Osteocyte (in vitro differentiated cells): ENCODE measurements around the gene HOTAIR. TPM values are rescaled to one million over a fixed set of nuclear protein-coding genes. Genes with fewer than 3 reads are reported as not detected.

Source experiments
- DNase-seq: peaks from one replicate; pipeline ENCODE4 v3.0.0; 2021; ENCODE audit warnings: mixed read lengths; ENCODE audit not compliant: unreplicated experiment; ENCODE audit errors: extremely low spot score
- H3K27ac Mint-ChIP-seq: one replicate; pipeline ENCODE4 v1.8.0; 2021; ENCODE audit warnings: mild to moderate bottlenecking, mixed read lengths; ENCODE audit not compliant: unreplicated experiment
- H3K27me3 Mint-ChIP-seq: one replicate; pipeline ENCODE4 v1.8.0; 2021; ENCODE audit warnings: mixed read lengths; ENCODE audit not compliant: unreplicated experiment
- H3K36me3 Mint-ChIP-seq: one replicate; pipeline ENCODE4 v1.8.0; 2021; ENCODE audit warnings: mixed read lengths; ENCODE audit not compliant: unreplicated experiment
- H3K4me1 Mint-ChIP-seq: one replicate; pipeline ENCODE4 v1.8.0; 2021; ENCODE audit warnings: mixed read lengths; ENCODE audit not compliant: unreplicated experiment
- H3K4me3 Mint-ChIP-seq: one replicate; pipeline ENCODE4 v1.8.0; 2021; ENCODE audit warnings: mild to moderate bottlenecking, moderate library complexity, mixed read lengths; ENCODE audit not compliant: unreplicated experiment
- H3K9me3 Mint-ChIP-seq: one replicate; pipeline ENCODE4 v1.8.0; 2021; ENCODE audit warnings: mixed read lengths; ENCODE audit not compliant: unreplicated experiment
- CTCF ChIP-seq: fragments of 200-600 bp; sonication (generic); IDR thresholded peaks from 2 replicates; pipeline ENCODE4 v1.5.0; 2021; ENCODE audit warnings: antibody characterized with exemption, mild to moderate bottlenecking, moderate library complexity
- total RNA-seq: library from RNA; stranded (reverse); gene quantifications from 2 replicates; pipeline ENCODE4 v1.2.1, GENCODE V29; 2021

HOTAIR gene
- total RNA-seq, 1 donor from 2014 or later: not detected

GRCh38 chr12:53952871-53953734 is 21.7 kb downstream of the HOTAIR start:
- no peak for TF ChIP-seq CTCF
- DNase-seq: no peak
- no peaks in the 10 kb centered on the region for H3K36me3 Mint-ChIP-seq
- peak overlapping the region; percentile 15 for H3K4me3 Mint-ChIP-seq
- no peaks in the 10 kb centered on the region for H3K9me3 Mint-ChIP-seq
- peaks cover 8% of the 10 kb centered on the region for H3K4me1 Mint-ChIP-seq
- H3K27ac Mint-ChIP-seq: no peak overlapping the region
- peaks cover 92% of the 10 kb centered on the region for H3K27me3 Mint-ChIP-seq

GRCh38 chr12:53952335-53952694 is 22.4 kb downstream of the HOTAIR start:
- H3K27ac Mint-ChIP-seq: no peak overlapping the region
- no peak overlapping the region for H3K4me3 Mint-ChIP-seq

GRCh38 chr12:53951577-53952334 is 23.0 kb downstream of the HOTAIR start:
- H3K4me1 Mint-ChIP-seq: peaks cover 8% of the 10 kb centered on the region
- H3K36me3 Mint-ChIP-seq: no peaks in the 10 kb centered on the region
- H3K9me3 Mint-ChIP-seq: no peaks in the 10 kb centered on the region
- peaks cover 92% of the 10 kb centered on the region for H3K27me3 Mint-ChIP-seq
- TF ChIP-seq CTCF: no peak
- no peak for DNase-seq
- H3K27ac Mint-ChIP-seq: no peak overlapping the region
- no peak overlapping the region for H3K4me3 Mint-ChIP-seq

More at GRCh38 chr12:53952335-53952694, 22.4 kb downstream of the HOTAIR start:
- Mint-ChIP-seq H3K27me3 (peaks cover 93% of the 10 kb centered on the region), H3K9me3 (no peaks in the 10 kb centered on the region), H3K36me3 (no peaks in the 10 kb centered on the region), H3K4me1 (peaks cover 8% of the 10 kb centered on the region)
- DNase-seq: no peak
- no peak for TF ChIP-seq CTCF

- no peaks in the 10 kb centered on the region for H3K36me3 Mint-ChIP-seq
- DNase-seq: no peak
- no peak overlapping the region for H3K27ac Mint-ChIP-seq
- H3K27me3 Mint-ChIP-seq: peaks cover 92% of the 10 kb centered on the region
- TF ChIP-seq CTCF: no peak
- H3K4me1 Mint-ChIP-seq: peaks cover 8% of the 10 kb centered on the region
- no peaks in the 10 kb centered on the region for H3K9me3 Mint-ChIP-seq
- no peak overlapping the region for H3K4me3 Mint-ChIP-seq
Measured at GRCh38 chr12:53950789-53951576, 23.8 kb downstream of the HOTAIR start.
